ENCODE data around the gene SNRK. TPM values are rescaled to one million over a fixed set of nuclear protein-coding genes. Genes with fewer than 3 reads are reported as not detected.

Gene SNRK
- total and polyA plus RNA-seq, 5 donors from 2014 or later, result 40.7 to 158 (median 49.5) TPM

Other genes starting within 250 kb of the SNRK start
- 2.0 TPM for gene POMGNT2, start 180.5 kb upstream of the SNRK start, total RNA-seq
- gene POMGNT2, start 180.5 kb upstream of the SNRK start, polyA plus RNA-seq, result 1 to 10 TPM; 1.7 to 6.3 (median 4.1) TPM